ENCODE measurements around the gene CEBPZOS.

DNA sequence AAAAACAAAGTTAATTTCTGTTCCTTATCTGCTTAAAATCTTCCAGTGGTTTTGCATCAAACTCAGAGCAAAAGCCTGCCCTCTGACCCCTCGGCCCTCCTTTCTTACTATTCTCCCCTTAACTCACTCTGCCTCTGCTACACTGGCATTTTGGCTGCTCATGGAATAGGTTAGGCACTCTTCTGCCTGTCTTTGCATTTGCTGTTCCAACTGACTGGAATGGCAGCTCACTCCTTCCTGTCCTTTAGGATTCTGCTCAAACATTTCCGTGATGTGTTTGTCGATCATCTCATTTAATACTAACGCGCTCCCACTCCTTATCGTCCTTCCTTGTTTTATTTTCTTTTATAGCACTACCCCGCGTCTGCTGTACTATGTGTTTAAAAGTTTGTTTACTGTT, 34.3 kb downstream of the CEBPZOS start:
- TF ChIP-seq NFRKB (IDR thresholded peaks at IDR 0.05) (no peak), FOXM1 (IDR thresholded peaks at IDR 0.05; ENCODE audit: borderline replicate concordance) (no peak), FOXK2 (IDR thresholded peaks at IDR 0.05) (no peak), ELF4 (IDR thresholded peaks at IDR 0.05) (no peak), ZNF384 (IDR thresholded peaks at IDR 0.05) (no peak), PKNOX1 (IDR thresholded peaks at IDR 0.05) (no peak), HDGF (IDR thresholded peaks at IDR 0.05; ENCODE audit: borderline replicate concordance) (no peak), L3MBTL2 (conservative IDR thresholded peaks at IDR 0.05) (no peak), TARDBP (IDR thresholded peaks at IDR 0.05) (no peak), BHLHE40 (IDR thresholded peaks at IDR 0.05; ENCODE audit: borderline replicate concordance) (no peak), SUZ12 (IDR thresholded peaks at IDR 0.05) (no peak), SP1 (IDR thresholded peaks at IDR 0.05) (no peak), LEF1 (IDR thresholded peaks at IDR 0.05; ENCODE audit: borderline replicate concordance) (no peak), FOXA1 (IDR thresholded peaks at IDR 0.05) (no peak)

All from HEK293T (cell line).